Esophagus muscularis mucosa (tissue), 4 donors: Measurements from ENCODE around the gene BFAR.

Source experiments
- EP300 ChIP-seq: sonication (generic); formaldehyde crosslinking; IDR thresholded peaks from one replicate; pipeline ENCODE4 v1.6.1; 2017; ENCODE audit warnings: antibody characterized with exemption
- POLR2A ChIP-seq: fragments of 450-650 bp; IDR thresholded peaks from one replicate; pipeline ENCODE4 v1.6.1; 2017; ENCODE audit warnings: antibody characterized with exemption, moderate library complexity, mild to moderate bottlenecking, low read depth
- POLR2AphosphoS5 ChIP-seq, 2 donors: sonication (generic); formaldehyde crosslinking; IDR thresholded peaks; one replicate each; pipeline ENCODE4 v1.6.1; 2017; ENCODE audit warnings: antibody characterized with exemption in 2 of 2
- TF ChIP-seq, protein P1 (sequence below), 3 experiments: fragments of 200-600 bp in 2 of 3; fragments of 450-650 bp in 1 of 3; sonication (generic) in 2 of 3; IDR thresholded peaks; one replicate each; pipeline ENCODE4 v1.5.1; 2017 to 2019; ENCODE audit warnings: antibody characterized with exemption in 3 of 3, mild to moderate bottlenecking in 2 of 3, moderate library complexity in 1 of 3

DNA sequence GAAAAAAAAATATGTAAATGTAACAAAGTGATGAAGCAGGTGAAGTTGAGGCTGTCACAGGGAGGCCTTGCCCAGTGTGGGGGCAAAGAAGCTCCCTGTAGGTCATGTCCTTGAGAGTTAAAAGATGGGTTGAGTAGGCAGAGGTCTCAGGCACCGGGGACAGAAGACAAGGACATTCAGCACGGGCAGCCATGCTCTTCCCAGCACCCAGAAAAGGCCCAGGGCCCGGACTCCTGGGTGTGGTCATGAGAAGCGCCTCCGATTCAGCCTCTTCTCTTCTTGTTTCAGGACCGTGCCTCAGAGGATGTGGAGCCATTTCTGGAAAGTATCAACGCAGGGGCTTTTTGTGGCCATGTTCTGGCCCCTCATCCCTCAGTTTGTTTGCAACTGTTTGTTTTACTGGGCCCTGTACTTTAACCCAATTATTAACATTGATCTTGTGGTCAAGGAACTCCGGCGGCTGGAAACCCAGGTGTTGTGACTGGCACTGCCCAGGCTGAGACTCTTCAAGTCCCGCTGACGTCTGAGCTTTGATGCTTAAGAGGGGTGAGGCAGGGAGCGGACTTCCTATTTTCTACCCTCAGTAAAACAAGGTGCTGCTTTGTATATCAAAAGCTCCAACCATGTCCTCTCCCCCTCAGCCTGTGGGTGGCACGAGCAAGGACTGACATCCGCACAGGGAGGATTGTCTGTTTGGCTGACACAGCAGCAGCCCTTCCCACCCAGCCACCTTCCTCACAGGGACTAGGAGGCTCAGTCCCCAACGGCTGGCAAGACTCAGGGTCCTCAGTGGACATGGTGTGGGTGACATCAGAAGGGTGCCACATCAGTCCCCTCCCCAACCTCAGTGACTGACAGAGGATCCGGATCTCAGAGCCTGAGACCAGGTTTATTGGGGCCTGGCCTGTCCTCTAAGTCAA, 34.9 kb downstream of the BFAR start:
- TF ChIP-seq, protein P1, sequence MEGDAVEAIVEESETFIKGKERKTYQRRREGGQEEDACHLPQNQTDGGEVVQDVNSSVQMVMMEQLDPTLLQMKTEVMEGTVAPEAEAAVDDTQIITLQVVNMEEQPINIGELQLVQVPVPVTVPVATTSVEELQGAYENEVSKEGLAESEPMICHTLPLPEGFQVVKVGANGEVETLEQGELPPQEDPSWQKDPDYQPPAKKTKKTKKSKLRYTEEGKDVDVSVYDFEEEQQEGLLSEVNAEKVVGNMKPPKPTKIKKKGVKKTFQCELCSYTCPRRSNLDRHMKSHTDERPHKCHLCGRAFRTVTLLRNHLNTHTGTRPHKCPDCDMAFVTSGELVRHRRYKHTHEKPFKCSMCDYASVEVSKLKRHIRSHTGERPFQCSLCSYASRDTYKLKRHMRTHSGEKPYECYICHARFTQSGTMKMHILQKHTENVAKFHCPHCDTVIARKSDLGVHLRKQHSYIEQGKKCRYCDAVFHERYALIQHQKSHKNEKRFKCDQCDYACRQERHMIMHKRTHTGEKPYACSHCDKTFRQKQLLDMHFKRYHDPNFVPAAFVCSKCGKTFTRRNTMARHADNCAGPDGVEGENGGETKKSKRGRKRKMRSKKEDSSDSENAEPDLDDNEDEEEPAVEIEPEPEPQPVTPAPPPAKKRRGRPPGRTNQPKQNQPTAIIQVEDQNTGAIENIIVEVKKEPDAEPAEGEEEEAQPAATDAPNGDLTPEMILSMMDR (IDR thresholded peaks at IDR 0.05), result no peak
- TF ChIP-seq POLR2A (no peak), EP300 (no peak), POLR2AphosphoS5 (IDR thresholded peaks at IDR 0.05) (no peak)
